Naive B cell (primary cell): ENCODE data around the gene ZNF496. TPM values are rescaled to one million over a fixed set of nuclear protein-coding genes. Genes with fewer than 3 reads are reported as not detected.

Source experiments
- ATAC-seq, 2 donors: fragments of 150-1000 bp; cut with Tn5 transposase; 2 replicates each; pipeline ENCODE4 v1.10.0; 2021; ENCODE audit warnings: low read depth in 2 of 2, mild to moderate bottlenecking in 2 of 2, moderate library complexity in 2 of 2
- DNase-seq: peaks from one replicate; pipeline ENCODE4 v3.0.0; 2022
- H3K27ac Mint-ChIP-seq, 6 donors: one replicate each; pipeline ENCODE4 v1.8.0; 2020 to 2022; ENCODE audit warnings: mild to moderate bottlenecking in 6 of 6, mixed read lengths in 6 of 6, moderate library complexity in 5 of 6, inconsistent platforms in 2 of 6
- H3K27me3 Mint-ChIP-seq, 3 donors: one replicate each; pipeline ENCODE4 v1.8.0; 2021 to 2022; ENCODE audit warnings: mixed read lengths in 3 of 3, mild to moderate bottlenecking in 1 of 3
- H3K36me3 Mint-ChIP-seq, 2 donors: one replicate each; pipeline ENCODE4 v1.8.0; 2020 to 2022; ENCODE audit warnings: mixed read lengths in 2 of 2, inconsistent platforms in 1 of 2, mild to moderate bottlenecking in 1 of 2
- H3K4me1 Mint-ChIP-seq, 3 donors: one replicate each; pipeline ENCODE4 v1.8.0; 2020 to 2022; ENCODE audit warnings: mixed read lengths in 3 of 3, inconsistent platforms in 1 of 3, mild to moderate bottlenecking in 1 of 3, moderate library complexity in 1 of 3
- H3K4me3 Mint-ChIP-seq, 8 donors: one replicate each; pipeline ENCODE4 v1.8.0; 2020 to 2022; ENCODE audit warnings: mild to moderate bottlenecking in 8 of 8, mixed read lengths in 8 of 8, moderate library complexity in 8 of 8, inconsistent platforms in 2 of 8
- H3K9me3 Mint-ChIP-seq, 7 donors: one replicate each; pipeline ENCODE4 v1.8.0; 2020 to 2022; ENCODE audit warnings: mixed read lengths in 7 of 7, mild to moderate bottlenecking in 5 of 7, inconsistent platforms in 2 of 7, moderate library complexity in 1 of 7
- polyA plus RNA-seq, 6 donors: library from polyadenylated mRNA; unstranded; fragments of 300-500 nt; fragmentation: Illumina TruSeq; gene quantifications; one replicate each; pipeline ENCODE4 v1.2.3, GENCODE V29; 2021; ENCODE audit warnings: low read depth in 6 of 6

Gene ZNF496
- polyA plus RNA-seq, 6 donors from 2014 or later = 2.8 to 6.6 (median 4.6) TPM

DNA sequence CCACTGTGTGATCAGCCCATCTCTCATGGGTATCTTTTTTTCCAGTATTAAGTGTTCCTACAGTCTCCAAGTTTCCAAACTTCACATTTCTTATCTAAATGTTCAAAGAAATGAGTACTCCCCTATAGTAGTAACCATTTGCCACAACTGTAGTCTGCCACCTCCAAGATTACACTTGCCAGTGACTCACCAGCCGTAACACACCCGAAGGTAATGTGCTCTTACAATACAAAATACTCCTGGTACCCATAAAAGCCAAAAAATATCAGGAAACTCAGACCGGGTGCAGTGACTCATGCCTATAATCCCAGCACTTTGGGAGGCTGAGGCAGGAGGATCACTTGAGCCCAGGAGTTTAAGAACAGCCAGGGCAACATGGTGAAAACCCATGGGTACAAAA is 20.5 kb upstream of the ZNF496 start:
- DNase-seq (no peak), ATAC-seq (no peak)
- peaks cover 0 to 11% (median 4%) of the 10 kb centered on the region in 3 donors for H3K4me1 Mint-ChIP-seq
- H3K27ac Mint-ChIP-seq = no peak overlapping the region
- no peak overlapping the region for H3K4me3 Mint-ChIP-seq
- peaks cover 13 to 20% (median 14%) of the 10 kb centered on the region in 3 donors for H3K27me3 Mint-ChIP-seq
- no peaks in the 10 kb centered on the region for H3K36me3 Mint-ChIP-seq
- peaks cover 0 to 10% (median 2%) of the 10 kb centered on the region in 7 donors for H3K9me3 Mint-ChIP-seq

DNA sequence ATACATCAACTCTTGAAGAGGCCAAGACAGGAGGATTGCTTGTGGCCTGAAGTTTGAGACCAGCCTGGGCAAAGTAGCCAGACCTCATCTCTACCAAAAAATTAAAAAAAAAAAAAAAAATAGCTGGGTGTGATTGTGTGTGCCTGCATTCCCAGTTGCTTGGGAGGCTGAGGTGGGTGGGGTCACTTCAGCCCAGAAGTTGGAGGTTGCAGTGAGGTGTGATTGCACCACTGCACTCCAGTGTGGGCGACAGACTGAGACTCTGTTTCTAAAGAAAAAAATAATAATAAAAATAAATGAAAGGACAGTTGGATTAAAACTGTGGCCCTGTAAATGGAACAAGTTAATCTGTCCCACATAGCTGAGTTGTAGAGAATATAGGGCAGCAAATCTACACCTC is 18.9 kb upstream of the ZNF496 start:
- ATAC-seq (no peak), DNase-seq (no peak)
- H3K27ac Mint-ChIP-seq = no peak overlapping the region
- H3K27me3 Mint-ChIP-seq = peaks cover 10 to 20% (median 14%) of the 10 kb centered on the region in 3 donors
- peaks cover 0 to 6% (median 2%) of the 10 kb centered on the region in 7 donors for H3K9me3 Mint-ChIP-seq
- H3K4me3 Mint-ChIP-seq = no peak overlapping the region
- peaks cover 0 to 12% (median 4%) of the 10 kb centered on the region in 3 donors for H3K4me1 Mint-ChIP-seq
- H3K36me3 Mint-ChIP-seq = no peaks in the 10 kb centered on the region

DNA sequence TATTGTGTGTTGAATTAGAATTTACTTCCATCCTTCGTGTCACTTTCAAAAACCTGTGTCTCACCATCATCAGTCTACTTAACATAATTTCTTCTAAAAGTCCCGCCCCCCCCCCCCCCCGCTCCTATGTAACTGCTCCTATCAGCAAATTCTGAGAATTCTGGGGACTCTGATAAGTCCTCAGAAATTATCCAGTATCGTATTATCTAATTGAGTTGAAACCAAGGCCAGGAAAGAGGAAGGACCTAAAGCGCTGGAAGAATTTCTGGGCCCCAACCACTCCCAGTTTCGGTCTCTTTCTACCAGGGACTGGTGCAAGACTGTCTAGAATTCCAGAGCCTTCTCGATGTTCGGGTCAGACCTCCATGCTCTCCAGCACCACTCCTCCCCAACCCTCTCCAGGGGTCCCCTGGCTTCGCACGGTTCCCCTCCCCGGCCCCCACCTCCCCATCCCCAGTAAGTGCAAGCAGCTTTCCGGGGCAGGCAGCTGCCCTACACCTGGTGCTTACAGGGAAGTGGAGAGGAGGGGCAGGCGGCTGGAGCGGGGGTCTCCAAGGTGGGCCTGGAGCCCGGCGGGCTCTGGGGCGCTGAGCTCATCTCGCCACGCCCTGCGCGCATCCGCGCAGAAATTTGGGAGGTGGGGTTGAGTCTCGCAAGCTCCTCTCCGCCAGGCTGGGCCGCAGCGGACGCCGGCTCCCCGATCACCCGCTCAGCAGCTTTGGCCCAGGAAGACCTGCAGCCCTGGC is 16.0 kb upstream of the ZNF496 start:
- Mint-ChIP-seq H3K4me1 (peaks cover 0 to 12% (median 4%) of the 10 kb centered on the region in 3 donors), H3K4me3 (peak overlapping the region in 3 of 8 donors; percentile 5 to 65 (median 9)), H3K27me3 (peaks cover 6 to 15% (median 7%) of the 10 kb centered on the region in 3 donors), H3K9me3 (peaks cover 0 to 6% (median 0%) of the 10 kb centered on the region in 7 donors), H3K36me3 (no peaks in the 10 kb centered on the region), H3K27ac (no peak overlapping the region)
- no peak for ATAC-seq
- no peak for DNase-seq

DNA sequence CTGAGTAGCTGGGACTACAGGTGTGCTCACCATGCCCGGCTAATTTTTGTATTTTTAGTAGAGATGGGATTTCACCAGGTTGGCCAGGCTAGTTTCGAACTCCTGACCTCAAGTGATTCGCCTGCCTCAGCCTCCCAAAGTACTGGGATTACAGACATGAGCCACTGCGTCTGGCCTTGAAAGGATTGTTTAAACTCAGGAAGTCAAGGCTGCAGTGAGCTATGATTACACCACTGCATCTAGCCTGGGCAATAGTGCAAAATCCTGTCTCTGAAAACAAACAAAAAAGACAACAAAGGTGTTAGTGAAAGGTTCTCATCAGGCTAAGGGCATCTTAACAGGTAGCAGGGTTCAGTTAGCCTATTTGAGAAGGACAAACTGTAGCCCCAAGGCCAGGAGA is 14.2 kb upstream of the ZNF496 start:
- peak overlapping the region in 1 of 8 donors; percentile 16 for H3K4me3 Mint-ChIP-seq
- no peak for DNase-seq
- ATAC-seq = no peak
- H3K4me1 Mint-ChIP-seq = peaks cover 0 to 12% (median 4%) of the 10 kb centered on the region in 3 donors
- no peaks in the 10 kb centered on the region for H3K36me3 Mint-ChIP-seq
- peaks cover 0 to 6% (median 0%) of the 10 kb centered on the region in 7 donors for H3K9me3 Mint-ChIP-seq
- H3K27me3 Mint-ChIP-seq = peaks cover 6 to 15% (median 7%) of the 10 kb centered on the region in 3 donors
- no peak overlapping the region for H3K27ac Mint-ChIP-seq

- Mint-ChIP-seq H3K4me3 (no peak overlapping the region), H3K27me3 (peaks cover 0 to 6% (median 0%) of the 10 kb centered on the region in 3 donors), H3K4me1 (peaks cover 0 to 6% (median 0%) of the 10 kb centered on the region in 3 donors), H3K9me3 (no peaks in the 10 kb centered on the region), H3K36me3 (no peaks in the 10 kb centered on the region), H3K27ac (no peak overlapping the region)
- DNase-seq (no peak), ATAC-seq (no peak)
These were observed 12.1 kb upstream of the ZNF496 start for GRCh38 chr1:247343801-247344200.

DNA sequence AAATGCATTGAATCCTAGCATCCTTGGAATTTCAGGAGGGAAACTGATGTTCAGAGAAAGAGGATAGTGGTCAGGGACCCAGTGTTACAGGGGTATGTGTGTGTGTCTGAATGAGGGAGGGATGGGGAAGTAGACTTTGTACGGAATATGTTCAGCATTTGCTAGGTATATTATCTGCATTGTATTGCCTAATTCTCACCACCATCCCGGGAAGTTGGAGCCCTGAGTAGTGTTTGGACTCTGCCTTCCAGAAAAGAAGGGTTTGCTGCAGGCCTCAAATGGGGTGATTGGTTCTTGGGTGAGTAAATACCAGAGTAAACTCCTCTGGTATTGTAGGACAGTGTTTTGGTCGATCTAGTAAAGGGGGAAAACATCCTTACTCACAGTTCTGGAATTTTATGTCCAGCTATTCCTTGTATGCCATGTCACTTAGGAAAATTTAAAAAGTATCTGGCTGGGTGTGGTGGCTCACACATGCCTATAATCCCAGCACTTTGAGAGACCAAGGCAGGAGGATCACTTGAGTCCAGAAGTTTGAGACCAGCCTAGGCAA is 7.1 kb upstream of the ZNF496 start:
- Mint-ChIP-seq H3K4me3 (no peak overlapping the region), H3K36me3 (no peaks in the 10 kb centered on the region), H3K9me3 (no peaks in the 10 kb centered on the region), H3K27ac (peak overlapping the region in 1 of 6 donors; percentile 27), H3K27me3 (no peaks in the 10 kb centered on the region), H3K4me1 (peaks cover 0 to 19% (median 10%) of the 10 kb centered on the region in 3 donors)
- DNase-seq (no peak), ATAC-seq (no peak)

DNA sequence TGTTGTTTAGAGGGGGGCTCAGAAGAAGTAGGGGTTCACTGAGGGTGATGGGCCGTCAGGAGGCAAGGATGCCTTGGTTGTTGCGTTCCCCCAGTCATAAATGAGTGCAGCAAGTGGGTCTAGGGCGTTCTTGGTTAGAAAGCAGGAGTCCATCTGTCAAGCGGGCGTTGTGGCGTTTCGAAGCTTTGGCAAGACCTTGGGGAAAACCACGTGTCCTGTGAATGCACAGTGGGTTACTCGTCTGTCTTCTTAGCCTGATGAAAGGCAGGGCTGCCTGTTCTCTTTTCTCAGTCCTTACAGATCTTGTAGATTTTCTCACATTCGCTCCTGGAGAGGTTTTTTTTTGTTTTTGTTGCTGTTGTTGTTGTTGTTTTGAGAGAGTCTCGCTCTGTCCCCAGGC is 6.3 kb upstream of the ZNF496 start:
- H3K27me3 Mint-ChIP-seq = no peaks in the 10 kb centered on the region
- no peak for ATAC-seq
- H3K27ac Mint-ChIP-seq = peak overlapping the region in 1 of 6 donors; percentile 70
- H3K36me3 Mint-ChIP-seq = no peaks in the 10 kb centered on the region
- H3K4me3 Mint-ChIP-seq = no peak overlapping the region
- no peaks in the 10 kb centered on the region for H3K9me3 Mint-ChIP-seq
- peaks cover 2 to 24% (median 14%) of the 10 kb centered on the region in 3 donors for H3K4me1 Mint-ChIP-seq
- no peak for DNase-seq

DNA sequence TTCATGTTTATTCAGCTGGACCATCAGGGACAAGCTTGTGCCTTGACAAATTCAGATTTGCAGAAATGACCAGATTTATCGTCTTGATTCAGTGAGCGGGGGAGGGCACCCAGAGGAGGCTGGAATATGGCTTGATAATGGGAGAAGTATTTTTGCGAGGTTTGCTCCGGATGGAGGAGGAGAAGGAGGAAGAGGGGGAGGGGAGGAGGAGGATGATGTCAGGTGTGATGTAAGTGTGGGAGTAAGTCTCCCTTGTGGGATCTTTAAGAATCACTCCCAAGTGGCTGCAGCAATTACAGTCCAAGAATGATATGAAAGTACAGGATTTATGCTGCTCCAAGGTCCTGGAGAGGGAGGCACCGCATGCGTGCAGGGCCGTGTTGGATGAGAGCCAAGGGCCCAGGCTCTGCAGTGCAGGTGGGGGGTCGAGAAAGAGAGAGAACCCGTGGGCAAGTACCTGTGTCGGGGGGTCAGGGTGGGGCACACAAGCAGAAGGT is 5.6 kb upstream of the ZNF496 start:
- no peaks in the 10 kb centered on the region for H3K27me3 Mint-ChIP-seq
- H3K27ac Mint-ChIP-seq = peak overlapping the region in 1 of 6 donors; percentile 64
- peaks cover 7 to 27% (median 20%) of the 10 kb centered on the region in 3 donors for H3K4me1 Mint-ChIP-seq
- H3K36me3 Mint-ChIP-seq = no peaks in the 10 kb centered on the region
- DNase-seq = no peak
- H3K4me3 Mint-ChIP-seq = no peak overlapping the region
- ATAC-seq = no peak
- no peaks in the 10 kb centered on the region for H3K9me3 Mint-ChIP-seq

DNA sequence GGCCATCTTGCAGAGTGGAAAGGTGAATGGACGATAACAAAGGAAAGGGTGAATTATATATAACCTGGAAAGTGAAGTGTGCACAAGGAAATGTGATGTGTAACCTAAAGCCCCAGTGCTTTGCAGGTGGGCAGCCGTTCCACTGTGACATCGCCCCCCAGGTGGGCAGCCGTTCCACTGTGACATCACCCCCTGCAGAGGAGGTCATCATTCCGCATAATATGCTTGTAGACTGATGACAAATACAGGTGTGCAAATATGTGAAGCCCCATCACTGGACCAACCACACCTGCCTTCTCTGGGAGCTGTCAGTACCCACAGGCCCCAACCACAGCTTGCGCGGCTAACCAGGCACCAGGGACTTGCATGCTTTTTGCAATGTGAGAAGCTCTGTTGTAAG is 4.7 kb upstream of the ZNF496 start:
- no peaks in the 10 kb centered on the region for H3K9me3 Mint-ChIP-seq
- H3K27me3 Mint-ChIP-seq = no peaks in the 10 kb centered on the region
- DNase-seq (no peak), ATAC-seq (no peak)
- H3K4me1 Mint-ChIP-seq = peaks cover 7 to 27% (median 21%) of the 10 kb centered on the region in 3 donors
- peak overlapping the region in 1 of 6 donors; percentile 77 for H3K27ac Mint-ChIP-seq
- H3K4me3 Mint-ChIP-seq = no peak overlapping the region
- H3K36me3 Mint-ChIP-seq = no peaks in the 10 kb centered on the region

- Mint-ChIP-seq H3K27me3 (no peaks in the 10 kb centered on the region), H3K36me3 (no peaks in the 10 kb centered on the region), H3K4me3 (no peak overlapping the region), H3K27ac (peak overlapping the region in 1 of 6 donors; percentile 77), H3K4me1 (peaks cover 10 to 30% (median 21%) of the 10 kb centered on the region in 3 donors), H3K9me3 (no peaks in the 10 kb centered on the region)
- no peak for DNase-seq
- ATAC-seq = no peak
These were observed 4.2 kb upstream of the ZNF496 start for GRCh38 chr1:247335882-247336281.

GRCh38 chr1:247334378-247335133 is 2.9 kb upstream of the ZNF496 start:
- ATAC-seq (no peak), DNase-seq (no peak)
- H3K27ac Mint-ChIP-seq = peak overlapping the region in 1 of 6 donors; percentile 3
- peak overlapping the region in 3 of 8 donors; percentile 17 to 88 (median 51) for H3K4me3 Mint-ChIP-seq
- H3K4me1 Mint-ChIP-seq = peaks cover 22 to 30% (median 30%) of the 10 kb centered on the region in 3 donors
- H3K27me3 Mint-ChIP-seq = no peaks in the 10 kb centered on the region
- no peaks in the 10 kb centered on the region for H3K9me3 Mint-ChIP-seq
- H3K36me3 Mint-ChIP-seq = no peaks in the 10 kb centered on the region

- H3K27ac Mint-ChIP-seq = peak overlapping the region in 4 of 6 donors; percentile 32 to 44 (median 38)
- H3K4me1 Mint-ChIP-seq = peaks cover 22 to 30% (median 30%) of the 10 kb centered on the region in 3 donors
- ATAC-seq (no peak), DNase-seq (no peak)
- no peaks in the 10 kb centered on the region for H3K27me3 Mint-ChIP-seq
- no peaks in the 10 kb centered on the region for H3K36me3 Mint-ChIP-seq
- H3K4me3 Mint-ChIP-seq = peak overlapping the region; percentile 65 to 95 (median 87)
- H3K9me3 Mint-ChIP-seq = no peaks in the 10 kb centered on the region
These were observed 1.1 kb upstream of the ZNF496 start for GRCh38 chr1:247332623-247333361.

DNA sequence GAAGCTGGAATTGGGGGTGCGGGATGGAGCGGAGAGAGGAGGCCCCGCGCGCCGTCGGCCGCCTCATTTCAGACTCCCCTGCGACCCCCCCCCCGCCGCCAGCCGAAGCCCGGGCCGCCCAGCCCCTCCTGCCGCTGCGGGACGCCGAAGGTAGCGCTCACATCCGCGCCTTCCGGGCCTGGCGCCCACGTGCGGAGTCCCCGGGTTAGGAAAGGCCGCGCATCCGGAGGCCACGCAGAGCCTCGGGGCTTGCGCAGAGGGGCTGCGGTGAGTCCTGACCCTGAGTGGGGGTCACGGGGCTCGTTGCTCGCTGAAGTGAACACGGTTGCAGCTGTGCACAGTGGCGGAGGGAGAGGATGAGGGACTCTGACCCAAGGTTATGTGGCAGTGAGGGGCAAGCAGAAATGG is 552 bp upstream of the ZNF496 start:
- Mint-ChIP-seq H3K36me3 (no peaks in the 10 kb centered on the region), H3K27ac (peak overlapping the region in 1 of 6 donors; percentile 44), H3K27me3 (no peaks in the 10 kb centered on the region), H3K4me1 (peaks cover 22 to 30% (median 27%) of the 10 kb centered on the region in 3 donors), H3K4me3 (peak overlapping the region; percentile 65 to 95 (median 87)), H3K9me3 (no peaks in the 10 kb centered on the region)
- DNase-seq (peak; percentile 43), ATAC-seq (peak; percentile 45 to 52)
